Heart right ventricle (tissue), 16 donors: Measurements from ENCODE around the gene SGK1. TPM values are rescaled to one million over a fixed set of nuclear protein-coding genes. Genes with fewer than 3 reads are reported as not detected.

ENCODE experiments used
- ATAC-seq, 8 donors: fragments of 200-7000 bp; cut with Tn5 transposase; one replicate each; pipeline ENCODE4 v1.9.1; 2020; ENCODE audit warnings: mild to moderate bottlenecking in 8 of 8, moderate library complexity in 8 of 8, moderate number of reproducible peaks in 1 of 8
- DNase-seq, 2 donors: peaks; one replicate each; pipeline ENCODE4 v3.0.0-alpha.2; 2020
- H3K27ac ChIP-seq, 10 donors: fragments of 200-600 bp; sonication (generic) in 2 of 10; one replicate each; pipeline versions ENCODE4 v1.5.0 to v1.8.0; 2020 to 2022; ENCODE audit warnings: mild to moderate bottlenecking in 3 of 10
- H3K27me3 ChIP-seq, 7 donors: fragments of 200-600 bp; one replicate each; pipeline ENCODE4 v1.8.0; 2021 to 2022; ENCODE audit warnings: mild to moderate bottlenecking in 2 of 7
- H3K36me3 ChIP-seq, 9 donors: fragments of 200-600 bp; sonication (generic) in 1 of 9; one replicate each; pipeline versions ENCODE4 v1.5.0 to v1.8.0; 2020 to 2022; ENCODE audit warnings: mild to moderate bottlenecking in 2 of 9
- H3K4me1 ChIP-seq, 9 donors: fragments of 200-600 bp; sonication (generic) in 1 of 9; one replicate each; pipeline versions ENCODE4 v1.5.0 to v1.8.0; 2020 to 2022; ENCODE audit warnings: mild to moderate bottlenecking in 4 of 9
- H3K4me3 ChIP-seq, 10 donors: fragments of 200-600 bp; sonication (generic) in 2 of 10; one replicate each; pipeline versions ENCODE4 v1.5.0 to v1.8.0; 2020 to 2022; ENCODE audit warnings: mild to moderate bottlenecking in 7 of 10, moderate library complexity in 2 of 10
- H3K9me3 ChIP-seq, 11 donors: fragments of 200-600 bp in 10 of 11; sonication (generic) in 2 of 11; one replicate each; pipeline versions ENCODE4 v1.5.0 to v1.8.0; 2013 to 2022; ENCODE audit warnings: mild to moderate bottlenecking in 2 of 11, control low read depth in 1 of 11, moderate library complexity in 1 of 11
- CTCF ChIP-seq, 9 donors: fragments of 200-600 bp; sonication (generic) in 2 of 9; IDR thresholded peaks; one replicate each; pipeline versions ENCODE4 v1.5.0 to v1.8.0; 2021 to 2022; ENCODE audit warnings: antibody characterized with exemption in 9 of 9, mild to moderate bottlenecking in 5 of 9, moderate library complexity in 1 of 9
- WGBS, 2 donors: extraction: QIAGEN DNeasy Blood & Tissue Kit; methylation state at CpG; one replicate each; pipeline ENCODE4 v1.1.7; 2013; ENCODE audit warnings: inconsistent platforms in 1 of 2; 5-methylcytosine and 5-hydroxymethylcytosine counted together
- intact Hi-C, 10 donors: fragments of 100-400 bp; cut with DNase I; formaldehyde crosslinking; loops; one replicate each; pipeline versions ENCODE4 v1.11.1 to v1.14.2; 2022
- polyA plus RNA-seq, 2 donors: library from polyadenylated mRNA; stranded (reverse); fragments of 200-250 nt; gene quantifications; one replicate each; pipeline ENCODE4 v1.2.3, GENCODE V29; 2013
- total RNA-seq, 10 donors: library from RNA; stranded (reverse); fragmentation: NEBNext Ultra II Directional in 3 of 10; extraction: Animal tissue kit (Norgen Biotek cat#: 25700) in 3 of 10; gene quantifications; one replicate each; pipeline versions ENCODE4 v1.2.1 to v1.2.4, GENCODE V29; 2021 to 2023
- donor health status: Arrhythmogenic right ventricular cardiomyopathy.
- donor health status: ischemic (EF 13 %, LVEDD 7.1; RV severe dilation, severe dysfunction).
- donor health status: healthy with polysubstance abuse.
- donor health status: DM: no; HTN: yes; CAD: no.
- donor health status: DM: no; HTN: no; CAD: no.
- donor health status: ischemic (EF 25% LVEDD 6.9; RV normal size, moderate dysfunction).
- donor health status: ischemic (EF 25% LVEDD 5.7; RV mildly dilated, moderate dysfunction).
- donor health status: healthy.
- donor health status: DM: yes; HTN: yes; CAD: no.
- donor health status: Ischemic cardiomyopathy.
- donor health status: ischemic (EF 35%, LVEDD 5.7; RV mildly dilated, moderate dysfunction).
- donor health status: nonischemic (EF 11% LVEDD 7.7; RV severe dilation, severe dysfunction).
- donor health status: DM: yes; HTN: yes; CAD: no.
- donor health status: PGD.
- donor health status: ischemic (EF 29% LVEDD 5.4; RV normal size, mild dysfunction).
- donor health status: nonischemic (EF 23%, LVEDD 6.1; RV moderate dilation, normal function).

Gene SGK1
- total and polyA plus RNA-seq, 12 donors, result 22.5 to 140 (median 43.6) TPM

GRCh38 chr6:134359302-134359701, 41.4 kb upstream of the SGK1 start:
- Histone ChIP-seq H3K36me3 (no peaks in the 10 kb centered on the region), H3K4me3 (no peak overlapping the region), H3K9me3 (peaks cover 0 to 9% (median 0%) of the 10 kb centered on the region in 11 donors), H3K4me1 (peaks cover 0 to 11% (median 4%) of the 10 kb centered on the region in 9 donors), H3K27ac (peak overlapping the region in 2 of 10 donors; percentile 2 to 54), H3K27me3 (no peaks in the 10 kb centered on the region)
- WGBS, 2 donors, result 88 to 89% methylated on average over 2 of the region's 2 CpGs
- no peak for TF ChIP-seq CTCF (IDR thresholded peaks at IDR 0.05)
- DNase-seq (no peak), ATAC-seq (no peak)
- intact Hi-C loops, result no loop called here

GRCh38 chr6:134358320-134358719, 40.4 kb upstream of the SGK1 start:
- Histone ChIP-seq H3K27ac (peak overlapping the region in 6 of 10 donors; percentile 11 to 54 (median 34)), H3K4me1 (peaks cover 0 to 11% (median 4%) of the 10 kb centered on the region in 9 donors), H3K27me3 (no peaks in the 10 kb centered on the region), H3K9me3 (peaks cover 0 to 9% (median 0%) of the 10 kb centered on the region in 11 donors), H3K36me3 (no peaks in the 10 kb centered on the region), H3K4me3 (no peak overlapping the region)
- 42 to 53% methylated on average over 4 of the region's 4 CpGs for WGBS, 2 donors
- ATAC-seq, result peak in 7 of 8 donors; percentile 38 to 95 (median 65)
- DNase-seq, result no peak
- intact Hi-C loops, result no loop called here
- no peak for TF ChIP-seq CTCF (IDR thresholded peaks at IDR 0.05)

- TF ChIP-seq CTCF (IDR thresholded peaks at IDR 0.05), result no peak
- Histone ChIP-seq H3K27ac (no peak overlapping the region), H3K36me3 (no peaks in the 10 kb centered on the region), H3K4me3 (no peak overlapping the region), H3K27me3 (no peaks in the 10 kb centered on the region), H3K4me1 (peaks cover 0 to 13% (median 4%) of the 10 kb centered on the region in 9 donors), H3K9me3 (peaks cover 0 to 9% (median 0%) of the 10 kb centered on the region in 11 donors)
- intact Hi-C loops, result no loop called here
- no peak for DNase-seq
- 90 to 92% methylated on average over 2 of the region's 2 CpGs for WGBS, 2 donors
- ATAC-seq, result no peak
Measured at GRCh38 chr6:134357022-134357487, 39.1 kb upstream of the SGK1 start.

- no peak overlapping the region for H3K4me3 ChIP-seq
Measured at GRCh38 chr6:134356405-134356804, 38.5 kb upstream of the SGK1 start.

More at GRCh38 chr6:134356405-134356804, 38.5 kb upstream of the SGK1 start:
- H3K4me1 ChIP-seq, result peaks cover 0 to 13% (median 4%) of the 10 kb centered on the region in 9 donors
- H3K27me3 ChIP-seq, result no peaks in the 10 kb centered on the region
- ATAC-seq (no peak), DNase-seq (no peak)
- WGBS, 2 donors, result 96 to 99% methylated on average over 3 of the region's 3 CpGs
- no peaks in the 10 kb centered on the region for H3K36me3 ChIP-seq
- H3K9me3 ChIP-seq, result peaks cover 0 to 9% (median 0%) of the 10 kb centered on the region in 11 donors
- TF ChIP-seq CTCF (IDR thresholded peaks at IDR 0.05), result no peak
- H3K27ac ChIP-seq, result no peak overlapping the region
- intact Hi-C loops, result no loop called here
